ENCODE data around the gene WDR64. TPM values are rescaled to one million over a fixed set of nuclear protein-coding genes. Genes with fewer than 3 reads are reported as not detected.

The WDR64 gene
- total and polyA plus RNA-seq, 2 experiments from 2014 or later, result not detected

- Mint-ChIP-seq H3K27me3 (ENCODE audit: insufficient read depth, low read depth, poor library complexity) (peaks cover 4% of the 10 kb centered on the region), H3K27ac (no peak overlapping the region), H3K4me3 (no peak overlapping the region), H3K4me1 (no peaks in the 10 kb centered on the region), H3K9me3 (no peaks in the 10 kb centered on the region), H3K36me3 (ENCODE audit: low read depth) (no peaks in the 10 kb centered on the region)
- Histone ChIP-seq H3K4me3 (no peak overlapping the region), H3K27me3 (ENCODE audit: insufficient read depth) (no peaks in the 10 kb centered on the region), H3K4me1 (ENCODE audit: insufficient read depth) (no peaks in the 10 kb centered on the region), H3K27ac (ENCODE audit: low read depth) (no peak overlapping the region), H2AFZ (no peak overlapping the region), H3K4me2 (no peak overlapping the region), H4K20me1 (replicated peaks; ENCODE audit: insufficient read depth) (no peaks in the 10 kb centered on the region), H3K36me3 (ENCODE audit: insufficient read depth) (no peaks in the 10 kb centered on the region), H3F3A (replicated peaks; ENCODE audit: low read depth) (no peaks in the 10 kb centered on the region), H3K9me2 (ENCODE audit: insufficient read depth) (no peaks in the 10 kb centered on the region), H3K79me2 (replicated peaks; ENCODE audit: insufficient read depth) (no peaks in the 10 kb centered on the region)
- DNase-seq (ENCODE audit: low spot score), result no peak
- ATAC-seq, result no peak
- TF ChIP-seq CREB1 (CRISPR knock-in tag; IDR thresholded peaks at IDR 0.05; ENCODE audit: low read depth) (no peak), ZNF331 (CRISPR knock-in tag; IDR thresholded peaks at IDR 0.05; ENCODE audit: low read depth) (no peak), JUNB (IDR thresholded peaks at IDR 0.05; ENCODE audit: unreplicated experiment) (no peak), REST (IDR thresholded peaks at IDR 0.05; ENCODE audit: unreplicated experiment) (no peak), EZH2 (IDR thresholded peaks at IDR 0.05; ENCODE audit: low read depth, unreplicated experiment) (no peak), ZNF114 (CRISPR knock-in tag; IDR thresholded peaks at IDR 0.05) (no peak), EZH2phosphoT487 (IDR thresholded peaks at IDR 0.05; ENCODE audit: unreplicated experiment) (no peak), CTCF (conservative IDR thresholded peaks at IDR 0.05; ENCODE audit: low read depth in 2 of 2) (no peak), NANOG (IDR thresholded peaks at IDR 0.05; ENCODE audit: borderline replicate concordance) (no peak), POLR2AphosphoS5 (IDR thresholded peaks at IDR 0.05; ENCODE audit: low read depth) (no peak), ETS1 (IDR thresholded peaks at IDR 0.05) (no peak), STAT1 (IDR thresholded peaks at IDR 0.05; ENCODE audit: unreplicated experiment) (no peak), ZNF462 (CRISPR knock-in tag; IDR thresholded peaks at IDR 0.05) (no peak)
Measured at GRCh38 chr1:241615043-241615974, 36.8 kb upstream of the WDR64 start.
